ENCODE data around the gene NAALADL2. TPM values are rescaled to one million over a fixed set of nuclear protein-coding genes. Genes with fewer than 3 reads are reported as not detected.
A peak's percentile ranks its signal among the peaks of the same experiment; 100 is the strongest.

The NAALADL2 gene
- total RNA-seq, 4 donors from 2014 or later, result 0.26 to 218 (median 17.4) TPM

- TF ChIP-seq POLR2A (IDR thresholded peaks at IDR 0.05) (no peak), CTCF (IDR thresholded peaks at IDR 0.05) (no peak)
- Histone ChIP-seq H3K4me1 (no peaks in the 10 kb centered on the region), H3K27me3 (no peaks in the 10 kb centered on the region), H3K27ac (no peak overlapping the region), H3K4me3 (no peak overlapping the region), H3K36me3 (no peaks in the 10 kb centered on the region), H3K9me3 (no peaks in the 10 kb centered on the region)
- intact Hi-C loops (cut with DNase I; ENCODE audit: low total_unique reads), result no loop called here
- DNase-seq, result no peak
Measured at GRCh38 chr3:175695251-175695650, 836.1 kb downstream of the NAALADL2 start.

DNA sequence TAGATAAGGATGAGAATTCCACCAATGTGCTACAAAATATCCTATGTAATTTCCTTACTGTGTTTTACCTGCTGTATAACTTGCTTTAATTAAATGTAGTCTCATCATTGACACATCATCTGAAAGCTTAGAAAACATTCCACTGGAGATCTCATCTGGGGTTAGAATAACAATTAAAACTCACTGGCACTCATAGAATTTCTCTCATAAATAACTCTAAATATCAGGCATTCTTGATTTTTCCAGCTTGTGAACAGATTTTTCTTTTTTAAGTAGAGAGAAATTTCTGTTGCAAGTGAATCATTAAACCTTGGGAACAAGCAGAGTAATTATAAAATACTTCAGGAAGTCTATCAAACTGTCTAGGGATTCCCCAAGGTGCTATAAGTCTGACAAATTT lies 843.8 kb downstream of the NAALADL2 start:
- Histone ChIP-seq H3K27me3 (no peaks in the 10 kb centered on the region), H3K4me1 (no peaks in the 10 kb centered on the region), H3K36me3 (no peaks in the 10 kb centered on the region), H3K27ac (no peak overlapping the region), H3K4me3 (no peak overlapping the region), H3K9me3 (no peaks in the 10 kb centered on the region)
- TF ChIP-seq POLR2A (IDR thresholded peaks at IDR 0.05) (no peak), CTCF (IDR thresholded peaks at IDR 0.05) (no peak)
- DNase-seq, result no peak
- intact Hi-C loops (cut with DNase I; ENCODE audit: low total_unique reads), result no loop called here

DNA sequence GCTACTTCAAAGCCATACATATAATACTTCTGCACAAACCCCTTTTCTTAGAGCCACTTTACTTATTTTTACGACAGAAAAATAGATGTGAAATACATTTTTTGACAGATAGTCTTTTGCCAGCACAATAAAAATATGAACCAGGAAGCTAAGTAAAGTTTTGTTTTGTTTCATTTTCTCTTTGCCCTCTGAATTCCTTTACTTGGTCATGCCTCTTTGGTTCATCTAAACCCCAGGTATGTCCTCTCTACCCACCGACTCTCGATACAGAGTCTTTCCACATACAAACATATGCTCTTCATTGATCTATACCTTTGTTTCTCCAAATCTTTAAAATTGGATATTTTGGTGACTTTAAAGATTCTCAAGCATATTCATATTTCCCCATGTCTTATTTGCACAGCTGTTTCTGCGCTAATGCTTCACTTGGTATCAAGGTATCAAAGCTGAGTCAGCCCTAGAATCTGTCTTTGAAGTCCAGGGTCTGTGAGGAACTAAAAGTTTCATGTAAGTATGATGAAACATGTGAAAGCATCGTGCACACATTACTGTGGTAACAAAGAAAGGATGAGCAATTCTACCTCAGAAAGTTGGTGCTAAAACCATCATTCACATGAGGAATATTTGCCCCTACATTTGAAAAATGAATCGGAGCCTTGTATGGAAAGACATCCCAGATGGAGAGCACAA lies 845.4 kb downstream of the NAALADL2 start:
- Histone ChIP-seq H3K4me1 (no peaks in the 10 kb centered on the region), H3K27ac (no peak overlapping the region), H3K4me3 (no peak overlapping the region), H3K36me3 (no peaks in the 10 kb centered on the region), H3K9me3 (no peaks in the 10 kb centered on the region), H3K27me3 (no peaks in the 10 kb centered on the region)
- no peak for DNase-seq
- TF ChIP-seq POLR2A (IDR thresholded peaks at IDR 0.05) (no peak), CTCF (IDR thresholded peaks at IDR 0.05) (no peak)
- intact Hi-C loops (cut with DNase I; ENCODE audit: low total_unique reads), result no loop called here

DNA sequence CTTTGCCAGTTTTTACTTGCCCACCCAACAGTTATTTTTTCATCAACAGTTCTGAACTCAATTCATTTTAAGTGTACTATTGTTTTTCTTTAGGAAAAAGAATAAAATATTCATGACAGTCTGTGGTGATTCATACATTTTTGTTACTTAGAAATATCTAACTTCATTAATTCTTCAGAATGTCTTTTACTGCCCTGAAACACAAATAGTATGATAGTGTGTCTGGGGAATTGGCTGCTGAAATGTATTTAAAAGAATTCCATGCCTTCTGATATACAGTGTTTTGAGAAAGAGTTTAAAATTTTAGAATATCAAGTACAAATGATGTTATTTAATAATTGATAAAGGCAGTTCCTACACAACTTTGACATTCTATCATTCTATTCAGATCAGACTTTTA lies 854.1 kb downstream of the NAALADL2 start:
- Histone ChIP-seq H3K27ac (no peak overlapping the region), H3K9me3 (no peaks in the 10 kb centered on the region), H3K27me3 (no peaks in the 10 kb centered on the region), H3K4me1 (no peaks in the 10 kb centered on the region), H3K4me3 (no peak overlapping the region), H3K36me3 (no peaks in the 10 kb centered on the region)
- intact Hi-C loops (cut with DNase I; ENCODE audit: low total_unique reads), result no loop called here
- TF ChIP-seq POLR2A (IDR thresholded peaks at IDR 0.05) (no peak), CTCF (IDR thresholded peaks at IDR 0.05) (no peak)
- no peak for DNase-seq

- no peaks in the 10 kb centered on the region for H3K4me1 ChIP-seq
- no peaks in the 10 kb centered on the region for H3K27me3 ChIP-seq
- no peak overlapping the region for H3K4me3 ChIP-seq
- H3K36me3 ChIP-seq, result no peaks in the 10 kb centered on the region
- no peaks in the 10 kb centered on the region for H3K9me3 ChIP-seq
- intact Hi-C loops (cut with DNase I; ENCODE audit: low total_unique reads), result no loop called here
- no peak for DNase-seq
- TF ChIP-seq POLR2A (IDR thresholded peaks at IDR 0.05), result no peak
- no peak for TF ChIP-seq CTCF (IDR thresholded peaks at IDR 0.05)
- H3K27ac ChIP-seq, result peak overlapping the region in 1 of 2 donors; percentile 44
Measured at GRCh38 chr3:175716446-175716845, 857.3 kb downstream of the NAALADL2 start.

Data from uterus (tissue), 4 donors.